ENCODE data around the gene BTK. TPM values are rescaled to one million over a fixed set of nuclear protein-coding genes. Genes with fewer than 3 reads are reported as not detected.

The BTK gene
- total and polyA plus RNA-seq, 9 of the 15 experiments (the other 6 are each of a cell fraction or from before 2014, with no cell fraction given) = 14.9 to 93.4 (median 65.2) TPM

- TF ChIP-seq STAT5A (IDR thresholded peaks at IDR 0.05; ENCODE audit: borderline replicate concordance, low read length) = peak; percentile 20; the same call in 1 of the 2 replicates
- TF ChIP-seq ETV6 (IDR thresholded peaks at IDR 0.05; ENCODE audit: borderline replicate concordance in 1 of 2, low read depth in 2 of 2, low read length in 1 of 2) = peak in 1 of 2 experiments; percentile 55; a peak in 1 of 4 replicates
- no peak for TF ChIP-seq ETV6 (CRISPR knock-in tag; IDR thresholded peaks at IDR 0.05; ENCODE audit: borderline replicate concordance)
- TF ChIP-seq GTF2B (IDR thresholded peaks at IDR 0.05; ENCODE audit: extremely low read depth, insufficient read length) = peak; percentile 79
- TF ChIP-seq SIN3A (IDR thresholded peaks at IDR 0.05; ENCODE audit: borderline replicate concordance in 2 of 2, control insufficient read depth in 1 of 2, low read depth in 2 of 2, low read length in 2 of 2) = 0 out of 4 replicates have a peak, but pooled peaks of 1 of the 2 experiments have one; percentile 53
- peak; percentile 98 for TF ChIP-seq POLR2B (IDR thresholded peaks at IDR 0.05; ENCODE audit: low read depth, partially characterized antibody)
- peak; percentile 90 for TF ChIP-seq ZNF740 (CRISPR knock-in tag; IDR thresholded peaks at IDR 0.05)
- TF ChIP-seq ZNF740 (tag; IDR thresholded peaks at IDR 0.05) = no peak
- TF ChIP-seq CREB1 (IDR thresholded peaks at IDR 0.05) = no peak
- peak; percentile 55; the same call in 1 of the 2 replicates for TF ChIP-seq CREB1 (CRISPR knock-in tag; IDR thresholded peaks at IDR 0.05)
- no peak for TF ChIP-seq IRF1 (CRISPR knock-in tag; IDR thresholded peaks at IDR 0.05; ENCODE audit: borderline replicate concordance)
- peak; percentile 33; the same call in 1 of the 2 replicates for TF ChIP-seq SIN3B (IDR thresholded peaks at IDR 0.05; ENCODE audit: low read depth)
- no peak for TF ChIP-seq PHTF2 (CRISPR knock-in tag; IDR thresholded peaks at IDR 0.05)
- TF ChIP-seq FOXP4 (CRISPR knock-in tag; IDR thresholded peaks at IDR 0.05; ENCODE audit: borderline replicate concordance) = no peak
- TF ChIP-seq NBN (IDR thresholded peaks at IDR 0.05; ENCODE audit: low read depth) = peak; percentile 65; the same call in 1 of the 2 replicates
- TF ChIP-seq NKRF (IDR thresholded peaks at IDR 0.05; ENCODE audit: borderline replicate concordance) = peak; percentile 82; the same call in 1 of the 2 replicates
- no peak for TF ChIP-seq ZC3H8 (IDR thresholded peaks at IDR 0.05)
- peak; percentile 84 for TF ChIP-seq MTA3 (IDR thresholded peaks at IDR 0.05; ENCODE audit: borderline replicate concordance)
- TF ChIP-seq TCF15 (CRISPR knock-in tag; IDR thresholded peaks at IDR 0.05) = no peak
- peak; percentile 96 for TF ChIP-seq TAF9B (IDR thresholded peaks at IDR 0.05; ENCODE audit: partially characterized antibody)
Measured at GRCh38 chrX:101390664-101391525, 4.9 kb upstream of the BTK start, which contains the start of gene RPL36A (continued).
